NCI-H82 treated with DMSO at 0.1 percent for 48 hours (cell line): Measurements from ENCODE around the gene ZNF524.
"Not testable (repeated sequence)": the region's sequence is repeated elsewhere in the genome, so short reads cannot be mapped to it uniquely, and the experiment has no call there.

Experiments
- DNase-seq: peaks from one replicate; lab custom pipeline; 2025; ENCODE audit not compliant: unreplicated experiment; lab: John Stamatoyannopoulos, UW

Gene ZNF524, protein sequence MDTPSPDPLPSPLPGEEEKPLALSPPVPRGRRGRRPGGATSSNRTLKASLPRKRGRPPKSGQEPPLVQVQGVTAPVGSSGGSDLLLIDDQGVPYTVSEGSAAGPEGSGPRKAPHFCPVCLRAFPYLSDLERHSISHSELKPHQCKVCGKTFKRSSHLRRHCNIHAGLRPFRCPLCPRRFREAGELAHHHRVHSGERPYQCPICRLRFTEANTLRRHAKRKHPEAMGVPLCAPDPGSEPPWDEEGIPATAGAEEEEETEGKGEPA

GRCh38 chr19:55599842-55600661 lies at the start of gene ZNF524:
Gene ZNF524 (plus strand): TSS chr19:55600288. CDS start chr19:55602113, 1,825 bp downstream.
- peak; percentile 98 for DNase-seq

DNA sequence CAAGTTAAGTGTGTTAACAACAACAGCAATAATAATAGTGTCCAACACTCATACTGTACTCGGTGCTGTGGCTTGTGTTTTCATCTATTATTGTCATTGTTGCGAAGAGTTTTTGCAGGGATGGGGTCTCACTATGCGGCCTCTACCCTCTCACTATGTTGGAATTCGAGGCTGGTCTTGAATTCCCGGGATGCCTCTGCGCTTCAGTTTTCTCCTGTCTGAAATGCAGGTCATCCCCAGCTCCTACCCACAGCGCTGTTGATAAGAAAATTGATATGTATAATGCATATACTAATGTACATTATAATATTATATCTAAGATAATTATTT lies 49.8 kb upstream of the ZNF524 start:
- no peak for DNase-seq

GRCh38 chr19:55552206-55552605 lies 47.9 kb upstream of the ZNF524 start:
- no peak for DNase-seq

DNA sequence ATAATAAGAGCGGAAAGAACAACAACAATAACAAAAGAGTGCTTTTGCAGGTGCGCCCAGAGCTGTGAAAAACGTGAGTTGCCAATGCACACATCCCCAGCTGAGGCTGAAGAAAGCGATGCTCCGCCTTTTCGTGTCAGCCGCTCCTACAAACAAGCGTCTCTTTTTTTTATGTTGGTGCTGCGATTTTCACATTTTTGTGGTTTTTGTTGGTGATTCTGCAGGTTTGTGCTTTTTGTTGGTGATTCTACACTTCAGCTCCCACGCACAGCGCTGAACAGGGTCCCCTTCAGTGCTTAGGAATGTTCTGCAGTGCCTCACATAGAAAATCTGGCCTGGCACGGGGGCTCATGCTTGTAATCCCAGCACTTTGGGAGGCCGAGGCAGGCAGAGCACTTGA lies 47.5 kb upstream of the ZNF524 start:
- DNase-seq: no peak

DNA sequence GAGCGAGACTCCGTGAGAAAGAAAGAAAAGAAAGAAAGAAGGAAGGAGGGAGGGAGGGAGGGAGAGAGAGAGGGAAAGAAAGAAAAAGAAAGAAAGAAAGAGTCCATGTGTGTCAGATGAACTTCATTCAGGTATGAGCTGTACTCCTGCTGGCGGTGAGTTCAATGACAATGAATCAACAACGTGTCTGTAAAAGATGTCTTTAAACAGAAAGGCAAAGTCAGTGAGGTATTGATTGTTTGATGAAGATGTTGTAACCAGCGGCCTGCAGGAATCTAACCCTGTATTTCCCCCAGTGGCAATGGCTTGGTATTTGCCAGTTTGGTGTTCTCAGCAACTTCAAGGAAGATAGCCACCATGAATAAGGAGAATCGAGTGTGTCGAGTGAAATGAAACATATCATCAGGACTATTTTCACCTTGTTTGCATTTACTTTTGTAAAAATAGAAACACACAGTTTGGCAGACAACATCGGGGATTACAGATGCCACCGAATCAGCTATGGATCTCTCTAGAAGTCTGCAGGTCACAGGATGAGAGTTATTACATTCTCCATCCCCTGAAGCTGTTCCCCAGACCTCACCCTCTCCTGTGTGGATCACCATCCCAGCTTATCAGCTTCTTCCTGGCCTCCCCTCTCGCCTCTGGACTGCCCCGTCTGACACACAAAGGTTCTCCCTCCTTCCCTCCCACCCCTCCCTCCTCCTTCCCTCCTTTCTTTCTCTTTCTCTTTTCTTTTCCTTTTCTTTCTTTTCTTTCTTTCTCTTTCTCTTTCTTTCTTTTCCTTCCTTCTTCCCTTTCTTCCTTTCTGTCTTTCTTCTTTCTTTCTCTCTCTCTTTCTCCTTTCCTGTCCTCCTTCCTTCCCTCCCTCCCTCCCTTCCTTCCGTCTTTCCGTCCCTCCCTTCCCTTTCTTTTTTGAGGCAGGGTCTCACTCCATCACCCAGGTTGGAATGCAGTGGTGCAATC lies 46.6 kb upstream of the ZNF524 start:
- DNase-seq: no peak

DNA sequence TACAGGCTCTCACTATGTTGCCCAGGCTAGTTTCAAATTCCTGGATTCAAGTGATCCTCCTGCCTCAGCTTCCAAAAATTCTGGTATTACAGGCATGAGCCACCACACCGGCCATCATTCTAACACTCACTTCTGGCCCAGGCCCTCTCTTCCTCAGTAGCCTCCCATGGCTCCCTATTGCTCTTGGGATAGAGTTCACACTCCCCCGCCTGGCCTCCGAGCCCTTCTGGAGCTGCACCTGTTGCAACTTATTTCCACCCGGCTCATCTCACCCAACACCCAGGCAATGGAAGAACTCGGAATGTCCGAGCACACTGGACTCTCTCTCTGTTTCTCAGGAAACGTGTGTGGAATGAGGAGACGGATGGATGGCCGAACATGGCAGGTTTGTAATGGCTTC lies 45.8 kb upstream of the ZNF524 start:
- no peak for DNase-seq

DNA sequence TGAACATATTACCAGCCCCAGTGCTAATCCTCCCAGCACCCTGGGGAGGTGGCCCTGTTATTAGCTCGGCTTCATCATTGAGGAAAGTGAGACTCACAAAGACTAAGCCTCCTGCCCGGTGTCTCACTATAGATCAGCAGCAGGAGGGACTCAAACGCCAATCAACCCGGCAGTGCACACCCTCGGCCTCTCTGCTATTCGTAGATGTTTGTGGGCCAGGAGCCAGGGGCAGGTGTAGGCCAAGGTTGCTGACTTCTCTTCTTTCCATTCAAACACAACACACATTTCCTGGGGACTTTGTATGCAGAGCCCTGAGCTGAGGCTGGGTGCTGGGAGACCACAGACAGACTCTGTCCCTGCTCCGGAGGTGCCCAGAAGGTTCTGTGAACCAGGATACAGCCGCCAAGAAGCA lies 45.3 kb upstream of the ZNF524 start:
- DNase-seq: peak; percentile 18

DNA sequence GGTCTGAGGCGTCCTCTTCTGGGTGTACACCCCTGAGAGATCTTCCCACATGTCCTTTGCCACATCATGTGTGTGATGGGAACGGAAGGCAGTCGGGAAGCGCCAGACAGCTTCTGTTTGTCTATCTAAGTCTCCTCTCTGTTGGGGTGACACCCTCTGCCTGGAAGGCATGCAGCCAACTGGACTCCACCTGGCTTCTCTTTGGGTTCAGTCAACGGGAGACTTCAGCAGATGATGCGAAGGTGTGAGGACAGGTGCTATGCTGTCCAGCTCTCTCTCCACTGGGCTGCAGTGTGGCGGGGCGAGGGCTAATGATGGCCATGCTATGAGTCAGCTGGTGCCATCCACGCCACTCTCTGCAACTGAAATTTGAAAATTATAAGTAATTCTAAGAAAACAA lies 40.4 kb upstream of the ZNF524 start:
- no peak for DNase-seq

- DNase-seq: peak; percentile 30
Measured at GRCh38 chr19:55563261-55563690, 36.8 kb upstream of the ZNF524 start.

DNA sequence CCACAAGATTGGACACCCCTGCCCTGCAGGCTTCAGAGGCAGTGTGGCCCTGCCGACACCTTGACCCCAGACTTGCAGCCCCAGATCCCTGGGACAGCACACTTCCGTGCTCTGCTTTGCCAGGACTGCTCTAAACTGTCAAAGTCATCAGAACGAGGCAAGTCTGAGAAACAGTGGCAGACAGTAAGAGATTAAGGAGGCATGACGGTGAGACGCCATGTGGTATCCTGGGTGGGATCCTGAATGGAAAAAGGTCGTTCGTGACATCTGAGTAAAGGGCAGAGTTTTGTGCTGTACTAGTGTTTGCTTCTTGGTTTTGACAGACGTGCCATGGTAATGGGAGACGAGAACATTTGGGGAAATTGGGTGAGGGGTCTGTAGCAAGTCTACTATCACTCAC lies 33.3 kb upstream of the ZNF524 start:
- no peak for DNase-seq

- DNase-seq: no peak
Measured at GRCh38 chr19:55567708-55568328, 32.3 kb upstream of the ZNF524 start.

GRCh38 chr19:55569477-55569876 lies 30.6 kb upstream of the ZNF524 start:
- DNase-seq: not testable (repeated sequence)

GRCh38 chr19:55573929-55574328 lies 26.2 kb upstream of the ZNF524 start:
- not testable (repeated sequence) for DNase-seq

GRCh38 chr19:55576746-55577145 lies 23.3 kb upstream of the ZNF524 start:
- DNase-seq: no peak

- no peak for DNase-seq
Measured at GRCh38 chr19:55578031-55578760, 21.9 kb upstream of the ZNF524 start.

DNA sequence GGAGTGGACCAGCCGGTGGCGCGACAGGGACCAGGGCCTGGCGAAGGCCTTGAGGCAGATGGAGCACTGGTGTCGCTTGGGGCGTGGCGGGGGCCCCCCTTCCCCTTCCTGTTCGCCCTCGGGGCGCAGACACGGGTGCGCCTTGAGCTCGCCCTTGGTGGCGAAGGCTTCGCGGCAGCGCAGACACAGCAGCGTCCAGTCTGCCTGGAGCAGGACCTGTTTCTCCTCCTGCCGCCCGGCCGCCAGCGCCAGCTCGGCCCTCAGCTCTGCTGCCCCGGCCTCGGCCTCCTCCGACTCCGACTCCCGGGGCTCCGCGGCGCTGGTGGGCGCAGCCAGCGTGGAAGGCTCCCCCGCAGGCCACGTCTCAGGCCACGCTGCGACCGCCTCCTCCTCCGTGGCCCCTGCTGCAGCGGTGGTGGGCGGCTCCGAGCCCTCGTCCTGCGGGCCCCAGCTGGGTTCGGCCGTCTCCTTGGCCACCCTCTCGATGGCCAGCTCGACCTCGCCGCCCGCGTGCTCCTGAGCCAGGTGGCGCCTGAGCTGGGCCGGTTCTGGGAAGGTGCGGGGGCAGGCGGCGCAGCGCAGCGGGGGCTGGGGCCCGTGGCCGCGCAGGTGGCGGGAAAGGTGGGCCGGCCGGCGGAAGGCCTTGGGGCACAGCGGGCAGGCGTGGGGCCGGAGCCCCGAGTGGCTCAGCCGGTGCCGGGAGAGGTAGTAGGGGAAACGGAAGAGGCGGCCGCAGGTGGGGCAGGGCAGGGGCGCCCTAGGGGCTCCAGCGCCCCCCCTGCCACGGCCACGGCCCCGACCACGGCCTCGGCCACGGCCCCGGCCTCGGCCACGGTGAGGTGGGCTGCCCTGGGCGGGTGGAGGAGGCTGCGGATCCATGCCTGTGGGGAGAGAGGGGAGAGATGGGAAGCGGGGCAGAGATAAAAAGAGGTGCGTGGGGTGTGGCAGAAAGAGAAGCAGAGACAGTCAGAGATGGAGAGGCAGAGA lies 21.0 kb upstream of the ZNF524 start:
- DNase-seq: no peak

- DNase-seq: no peak
Measured at GRCh38 chr19:55579766-55580621, 20.1 kb upstream of the ZNF524 start.

DNA sequence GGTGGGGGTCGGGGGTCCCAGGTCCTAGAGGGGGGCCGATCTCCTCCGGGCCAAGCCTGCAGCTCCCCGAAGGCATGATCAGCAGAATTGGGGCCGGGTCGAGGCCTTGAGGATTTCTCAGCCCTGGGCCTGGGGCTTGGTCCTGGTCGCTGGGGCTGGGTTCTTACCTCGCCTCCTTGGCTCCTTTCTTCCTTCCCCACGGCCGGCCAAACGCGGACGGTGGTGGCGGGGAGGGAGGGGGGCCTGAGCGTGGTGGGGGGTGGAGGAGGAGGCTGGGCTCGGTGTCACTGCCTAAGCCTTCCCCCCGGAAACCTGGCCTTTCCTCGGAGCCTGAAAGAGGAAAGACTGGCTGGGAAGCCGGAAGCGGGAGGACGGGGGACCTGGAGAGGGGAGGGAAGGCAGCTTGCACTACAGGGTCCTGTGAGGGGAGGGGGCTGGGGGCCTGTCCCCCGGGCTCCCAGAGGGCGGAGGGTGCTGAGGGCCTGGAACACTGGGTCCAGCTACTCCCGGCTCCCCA lies 19.4 kb upstream of the ZNF524 start, which contains the start of gene ZNF579:
TSS of gene ZNF579 (minus strand) at position 221 of the 517 bp plus-strand sequence. CDS start 1,209 bp downstream, outside the sequence.
- peak; percentile 74 for DNase-seq
